HG03280 (cell line): ENCODE results near the gene ZNF335.

Source experiments
- ATAC-seq: cut with Tn5 transposase; IDR thresholded peaks from one replicate; pipeline ENCODE4 v1.9.1; 2021; ENCODE audit warnings: mild to moderate bottlenecking, moderate library complexity; ENCODE audit not compliant: unreplicated experiment

ZNF335 gene

GRCh38 chr20:45952861-45953260, 19.1 kb downstream of the ZNF335 start:
- ATAC-seq, result no peak

- no peak for ATAC-seq
Observed at GRCh38 chr20:45951925-45952834, 19.8 kb downstream of the ZNF335 start.

DNA sequence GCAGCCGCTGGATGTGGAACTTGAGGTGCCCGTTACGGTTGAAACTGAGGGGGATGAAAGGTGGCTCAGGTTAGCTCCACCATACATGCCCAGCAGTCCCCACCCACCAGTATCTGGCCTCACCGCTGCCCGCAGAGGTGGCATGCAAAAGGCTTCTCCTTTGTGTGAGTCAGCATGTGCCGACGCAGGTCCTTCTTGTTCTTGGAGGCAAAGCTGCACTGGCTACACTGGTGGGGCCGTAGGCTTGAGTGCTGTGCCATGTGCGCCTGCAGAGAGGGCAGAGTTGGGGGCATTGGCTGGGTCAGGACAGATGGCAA, 21.7 kb downstream of the ZNF335 start:
- ATAC-seq, result no peak

DNA sequence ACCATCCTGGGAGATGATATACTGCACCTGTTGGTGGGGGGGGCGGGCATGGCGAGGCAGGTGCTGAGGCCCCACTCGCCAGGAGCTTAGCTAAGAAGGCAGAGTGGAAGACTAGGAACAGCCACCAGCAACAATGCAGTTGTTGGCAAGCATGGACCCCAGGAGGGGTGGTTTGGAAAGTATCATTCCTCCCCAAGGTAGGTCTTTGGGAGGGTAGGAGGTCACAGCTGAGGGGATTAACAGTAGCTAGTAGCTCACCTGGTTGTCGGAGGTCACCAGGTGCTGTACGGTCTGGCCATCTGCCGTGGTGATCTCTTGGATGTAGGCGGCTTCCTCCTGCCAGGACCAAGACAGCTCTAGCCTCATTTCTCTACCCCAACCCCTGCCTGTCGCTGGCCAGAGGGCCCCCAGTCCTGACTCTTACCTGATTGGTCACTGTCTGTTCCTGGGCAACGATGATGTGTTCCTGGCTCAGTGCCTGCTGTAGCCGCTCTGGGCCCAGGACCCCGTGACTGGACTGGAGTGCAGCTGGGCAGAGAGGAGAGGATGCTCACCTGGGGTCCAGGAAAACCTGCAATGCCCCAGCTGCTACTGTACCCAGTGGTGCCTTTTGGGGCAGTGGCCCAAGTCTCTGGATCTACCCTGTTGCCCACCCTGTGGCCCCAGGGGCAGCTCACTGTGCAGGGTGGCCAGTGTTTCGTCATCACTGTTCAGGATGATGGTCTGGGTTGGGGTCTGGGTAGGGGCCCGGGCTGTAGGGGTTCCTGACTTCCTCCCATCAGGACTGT, 22.3 kb downstream of the ZNF335 start:
- no peak for ATAC-seq

DNA sequence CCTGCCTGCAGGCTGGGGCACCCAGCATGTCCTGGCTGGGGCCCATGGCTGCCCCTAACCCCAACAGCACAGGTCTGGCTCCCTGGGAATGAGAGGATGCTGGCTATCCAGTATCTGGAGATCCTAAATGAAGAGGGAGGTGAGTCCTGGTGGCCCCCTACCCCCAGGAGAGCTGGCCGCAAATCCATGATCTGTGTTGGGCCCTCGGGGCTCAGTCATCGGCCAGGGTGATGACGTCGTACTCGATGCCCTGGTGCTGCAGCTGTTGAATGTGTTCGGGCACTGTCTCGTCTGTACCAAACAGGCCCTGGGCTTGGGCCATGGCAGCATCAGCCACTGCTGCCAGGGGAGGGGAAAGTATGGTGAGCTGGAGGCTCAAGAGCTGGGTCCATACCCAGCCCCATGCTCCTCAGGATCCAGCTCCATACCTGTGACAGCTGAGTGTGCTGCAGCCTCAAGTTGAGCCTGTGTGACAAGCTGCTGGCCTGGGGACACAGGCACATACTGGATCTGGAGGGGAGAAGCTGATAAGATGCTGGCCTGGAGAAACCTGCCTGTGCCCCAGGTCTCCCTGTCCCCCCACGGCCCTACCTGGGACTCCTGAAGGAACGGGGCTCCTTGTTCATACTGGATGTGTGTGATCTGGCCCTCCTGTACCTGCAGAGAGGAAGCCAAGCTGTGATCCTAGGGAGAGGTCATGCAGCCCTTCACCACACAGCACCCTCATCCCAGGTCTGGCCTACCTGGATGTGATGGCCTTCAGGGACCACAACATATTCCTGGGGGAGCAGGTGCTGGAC, 23.1 kb downstream of the ZNF335 start:
- ATAC-seq, result no peak

DNA sequence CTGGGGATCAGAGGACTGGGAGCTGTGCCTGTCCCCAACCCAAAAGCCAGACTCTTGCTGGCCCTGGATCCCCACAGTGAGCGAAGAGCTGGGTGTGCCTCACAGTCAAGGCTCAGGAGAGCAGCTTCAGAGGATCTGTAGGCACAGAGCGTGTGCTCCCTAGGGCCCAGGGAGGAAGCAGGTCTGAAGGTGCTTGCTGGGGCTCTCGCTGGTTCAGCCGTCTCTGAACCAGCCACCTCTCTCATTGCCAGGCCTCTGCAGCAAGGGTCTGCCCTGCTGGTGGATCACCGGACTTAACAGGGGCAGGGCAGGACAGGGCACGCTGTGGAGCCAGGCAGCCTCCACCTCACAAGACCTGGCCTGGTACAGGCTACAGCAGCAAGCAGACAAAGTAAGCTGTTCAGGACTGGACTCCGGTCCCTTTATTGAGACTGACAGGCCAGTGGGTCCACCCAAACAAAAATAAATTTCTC, 23.7 kb downstream of the ZNF335 start:
- ATAC-seq, result no peak

- no peak for ATAC-seq
Observed at GRCh38 chr20:45947110-45947866, 24.7 kb downstream of the ZNF335 start.

DNA sequence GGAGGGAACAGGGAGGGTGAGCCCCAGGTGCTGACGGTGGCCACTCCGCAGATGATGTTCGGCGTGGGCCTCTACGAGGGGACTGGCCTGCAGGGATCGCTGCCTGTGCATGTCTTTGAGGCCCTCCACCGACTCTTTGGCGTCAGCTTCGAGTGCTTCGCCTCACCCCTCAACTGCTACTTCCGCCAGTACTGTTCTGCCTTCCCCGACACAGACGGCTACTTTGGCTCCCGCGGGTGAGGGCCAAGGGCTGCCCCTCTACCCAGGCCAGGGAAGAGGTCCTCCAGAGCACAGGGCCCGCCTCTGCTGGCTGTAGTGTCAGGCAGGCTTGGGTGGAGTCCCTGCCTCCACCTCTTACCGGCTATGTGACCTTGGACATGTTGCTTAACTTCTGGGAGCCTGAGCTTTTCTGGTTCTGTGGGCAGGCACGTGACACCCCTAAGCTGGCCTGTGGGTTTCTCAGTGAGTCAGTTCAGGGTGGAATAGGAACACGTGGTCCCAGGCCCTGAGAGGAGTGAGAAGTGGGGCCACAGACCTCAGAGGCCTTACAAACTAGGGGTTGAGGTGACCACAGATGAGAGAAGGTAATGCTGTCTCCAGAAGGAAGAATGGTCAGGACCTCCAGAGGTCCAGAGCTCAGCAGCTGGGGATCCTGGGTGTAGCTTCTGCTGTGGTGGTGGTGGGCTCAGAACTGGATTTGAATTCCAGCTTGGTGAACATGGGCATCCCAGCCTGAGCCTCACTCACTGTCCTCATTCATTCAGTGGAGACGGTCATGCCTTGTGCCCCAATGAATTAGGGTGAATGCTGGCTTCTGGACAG, 25.6 kb downstream of the ZNF335 start:
- no peak for ATAC-seq

GRCh38 chr20:45945678-45946148, 26.3 kb downstream of the ZNF335 start:
- ATAC-seq, result no peak

- no peak for ATAC-seq
Observed at GRCh38 chr20:45944965-45945677, 26.9 kb downstream of the ZNF335 start.

GRCh38 chr20:45944151-45944964, 27.6 kb downstream of the ZNF335 start:
- ATAC-seq, result no peak

- ATAC-seq, result no peak
Observed at GRCh38 chr20:45943613-45944012, 28.4 kb downstream of the ZNF335 start.

DNA sequence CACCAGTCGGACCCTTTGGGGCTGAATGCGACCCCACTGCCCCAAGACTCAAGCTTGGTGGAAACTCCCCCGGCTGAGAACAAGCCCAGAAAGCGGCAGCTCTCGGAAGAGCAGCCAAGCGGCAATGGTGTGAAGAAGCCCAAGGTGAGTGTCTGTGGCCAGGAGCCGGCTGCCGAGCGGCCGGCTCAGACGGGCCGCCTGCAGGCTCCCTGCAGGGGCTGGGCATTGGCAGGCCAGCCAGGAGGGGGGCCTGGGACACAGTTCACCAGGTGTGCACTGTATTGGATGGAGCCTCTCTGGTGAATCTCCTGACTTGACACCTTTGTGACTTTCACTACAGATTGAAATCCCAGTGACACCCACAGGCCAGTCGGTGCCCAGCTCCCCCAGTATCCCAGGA, 31.5 kb downstream of the ZNF335 start:
- no peak for ATAC-seq

- ATAC-seq, result no peak
Observed at GRCh38 chr20:45940053-45940452, 31.9 kb downstream of the ZNF335 start.

DNA sequence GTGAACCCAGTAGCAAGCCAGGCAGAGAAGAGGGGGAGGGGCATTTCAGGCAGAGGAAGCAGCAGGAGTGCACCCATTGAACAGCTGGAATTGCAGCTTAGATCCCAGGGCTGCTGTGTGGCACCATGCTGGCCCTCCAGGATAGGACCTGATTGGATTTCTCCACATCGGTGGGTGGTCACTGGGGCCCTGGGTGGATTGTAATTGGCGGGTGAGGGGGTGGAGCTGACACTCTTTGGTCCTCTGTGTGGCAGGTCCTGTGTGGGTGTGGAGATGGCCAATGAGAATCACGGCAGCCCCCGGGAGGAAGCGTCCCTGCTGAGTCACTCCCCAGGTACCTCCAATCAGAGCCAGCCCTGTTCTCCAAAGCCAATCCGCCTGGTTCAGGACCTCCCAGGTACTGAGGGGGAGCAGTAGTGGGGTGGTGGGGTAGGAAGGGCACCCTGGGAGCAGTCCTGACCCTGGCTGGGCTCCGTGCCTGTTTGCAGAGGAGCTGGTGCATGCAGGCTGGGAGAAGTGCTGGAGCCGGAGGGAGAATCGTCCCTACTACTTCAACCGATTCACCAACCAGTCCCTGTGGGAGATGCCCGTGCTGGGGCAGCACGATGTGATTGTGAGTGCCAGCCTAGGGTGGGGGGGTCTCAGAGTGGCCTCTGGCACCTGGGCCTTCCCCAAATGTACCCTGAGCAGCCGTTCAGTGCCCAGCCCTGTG, 33.1 kb downstream of the ZNF335 start:
- no peak for ATAC-seq

GRCh38 chr20:45937765-45938164, 34.2 kb downstream of the ZNF335 start:
- ATAC-seq, result no peak

GRCh38 chr20:45935416-45936046, 36.5 kb downstream of the ZNF335 start:
- ATAC-seq, result peak; percentile 14
